PC-9 (cell line): Measurements from ENCODE around the gene COA3.

Source experiments
- CTCF ChIP-seq: fragments of 200-600 bp; sonication (generic); conservative IDR thresholded peaks from 2 replicates; pipeline ENCODE4 v1.6.1; 2017; ENCODE audit warnings: mixed run types, antibody characterized with exemption, mild to moderate bottlenecking, moderate library complexity
- EZH2 ChIP-seq: fragments of 200-600 bp; sonication (generic); IDR thresholded peaks from 2 replicates; pipeline ENCODE4 v1.8.0; 2017; ENCODE audit warnings: antibody characterized with exemption, low read depth

DNA sequence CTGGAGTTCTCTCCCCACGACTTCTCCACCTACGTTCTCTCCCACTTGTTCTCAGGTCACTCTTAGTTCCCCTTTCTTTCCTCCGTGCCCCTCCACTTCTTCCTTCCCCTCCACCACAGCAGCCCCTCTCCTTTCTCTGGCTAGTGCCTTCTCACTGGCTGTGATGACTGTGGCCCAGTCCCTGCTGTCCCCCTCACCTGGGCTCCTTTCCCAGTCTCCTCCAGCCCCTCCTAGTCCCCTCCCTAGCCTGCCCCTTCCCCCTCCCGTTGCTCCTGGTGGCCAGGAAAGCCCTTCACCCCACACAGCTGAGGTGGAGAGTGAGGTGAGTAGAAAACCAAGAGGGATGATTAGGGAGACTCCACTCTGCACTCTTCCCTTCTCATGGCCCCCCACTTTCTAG, 3.4 kb downstream of the COA3 start:
- TF ChIP-seq CTCF (no peak), EZH2 (no peak)
